GM19193 (cell line): ENCODE data around the gene PDLIM5.

Experiments
- POLR2A ChIP-seq: IDR thresholded peaks from 4 replicates; pipeline ENCODE4 v1.6.1; 2011; ENCODE audit not compliant: insufficient read depth, insufficient read length; ENCODE audit errors: extremely low read depth

PDLIM5 gene

DNA sequence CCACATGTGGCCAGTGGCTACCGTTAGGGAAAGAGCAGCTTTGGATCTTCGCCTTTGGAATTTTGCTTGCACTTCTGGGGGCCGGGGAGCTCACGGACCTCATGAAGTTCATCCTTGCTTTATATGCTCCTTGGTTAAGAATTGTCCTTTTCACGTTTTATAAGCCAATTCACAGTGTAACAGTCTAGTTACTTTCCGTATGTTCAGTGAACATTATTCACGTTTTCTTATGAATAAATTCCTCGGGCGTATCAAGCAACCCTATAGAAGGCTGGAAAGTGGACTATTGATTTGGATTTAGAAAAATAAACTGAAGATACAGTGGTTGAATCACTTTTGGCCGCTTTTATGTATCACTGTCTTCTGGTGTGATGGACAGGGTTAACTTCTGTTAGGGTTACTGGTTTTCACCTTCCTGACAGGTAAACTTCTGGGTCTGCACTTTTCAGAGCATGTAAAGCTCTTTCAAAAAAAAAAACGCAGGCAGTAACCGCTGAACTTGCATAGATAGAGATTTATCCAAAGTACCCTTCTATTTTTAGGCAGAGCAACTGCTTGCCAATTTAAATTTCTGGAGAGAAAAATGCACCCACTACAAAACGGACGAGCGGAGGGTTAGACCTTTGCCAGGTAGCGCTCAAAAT, 569 bp upstream of the PDLIM5 start:
- TF ChIP-seq POLR2A: no peak

DNA sequence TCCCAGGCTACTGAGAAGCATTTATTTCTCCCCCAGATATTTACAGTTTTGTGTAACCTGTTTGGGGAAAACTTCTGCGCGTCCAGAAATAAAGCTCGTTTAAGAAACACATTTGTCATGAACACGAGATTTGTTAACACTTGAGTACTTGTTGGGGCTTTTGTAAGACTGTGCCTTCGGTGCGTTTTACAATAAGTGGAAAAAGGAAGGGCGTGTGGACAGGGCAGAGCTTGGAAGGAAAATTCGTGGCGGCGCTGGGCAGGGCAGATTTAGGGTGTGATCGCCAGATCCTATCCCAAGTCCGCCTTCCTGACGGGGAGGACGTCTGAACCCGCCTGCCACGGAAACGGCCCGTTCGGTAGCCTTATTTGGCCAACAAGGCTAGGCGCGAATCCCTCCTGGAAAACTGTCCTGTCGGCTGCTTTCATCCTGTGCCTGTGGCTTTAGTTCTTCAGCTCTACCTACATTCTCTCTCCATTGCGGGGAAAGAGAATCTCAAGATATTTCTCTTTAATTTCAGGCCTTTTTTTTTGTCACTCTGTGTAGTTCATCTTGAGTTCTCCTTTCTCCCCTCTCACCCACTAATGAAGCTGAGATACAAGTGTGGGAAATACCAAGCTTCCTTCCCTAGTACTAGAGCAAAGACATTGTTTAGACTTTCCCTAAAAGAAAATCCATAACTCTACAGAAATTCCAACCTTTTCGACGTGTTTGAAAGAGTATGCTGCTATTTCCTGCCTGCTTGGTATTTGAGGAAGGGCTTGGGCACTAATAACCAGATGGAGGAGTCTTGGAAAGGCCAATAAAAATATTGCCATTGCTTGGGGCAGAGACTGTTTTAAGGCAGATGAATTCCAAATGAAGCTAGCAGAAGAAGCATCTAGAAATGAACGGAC, 982 bp downstream of the PDLIM5 start:
- no peak for TF ChIP-seq POLR2A

DNA sequence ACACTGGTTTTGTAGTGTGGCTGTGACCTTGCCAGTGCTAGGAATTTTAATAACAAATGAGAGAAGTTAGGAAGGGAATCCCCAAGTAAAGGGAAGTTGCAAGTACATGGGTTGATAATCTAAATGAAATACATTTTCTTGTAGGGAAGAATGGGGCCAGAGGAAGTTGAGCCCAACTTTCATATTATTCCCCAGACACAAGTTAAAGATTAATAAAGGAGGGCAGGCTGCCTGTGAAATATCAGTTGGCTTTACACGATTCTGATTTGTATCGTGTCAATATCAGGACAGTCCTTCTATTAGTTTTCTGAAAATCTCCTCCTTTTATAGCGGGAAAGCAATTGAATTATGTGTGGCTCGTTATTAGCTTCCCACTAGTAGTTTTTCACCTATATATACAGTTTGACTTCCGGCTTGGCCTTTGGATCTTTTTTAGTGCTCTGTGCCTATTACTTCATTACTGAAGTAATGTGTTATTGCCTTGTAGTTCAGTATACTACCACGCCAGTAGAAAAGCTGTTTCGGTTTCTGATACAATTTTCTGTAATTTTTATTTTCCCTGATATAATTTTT, 1.7 kb downstream of the PDLIM5 start:
- TF ChIP-seq POLR2A: no peak

DNA sequence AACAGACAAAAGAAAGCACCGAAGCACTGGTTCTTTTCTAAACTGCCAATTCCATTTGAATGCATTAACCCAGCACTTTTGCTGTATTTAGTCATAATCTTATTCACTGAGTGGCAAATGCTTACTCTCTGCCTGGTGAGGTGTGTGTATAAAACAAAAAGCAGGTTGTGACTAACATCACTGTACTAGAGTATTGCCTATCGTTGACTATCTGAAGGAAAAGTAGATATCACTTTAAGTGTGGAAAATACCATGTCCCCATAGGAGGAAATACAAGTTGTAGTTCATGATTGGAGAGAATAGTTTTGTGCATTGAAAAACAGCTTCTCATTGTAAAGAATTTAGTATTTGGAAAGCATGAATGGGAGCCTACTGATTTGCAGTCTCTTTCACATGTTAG, 2.7 kb downstream of the PDLIM5 start:
- no peak for TF ChIP-seq POLR2A

DNA sequence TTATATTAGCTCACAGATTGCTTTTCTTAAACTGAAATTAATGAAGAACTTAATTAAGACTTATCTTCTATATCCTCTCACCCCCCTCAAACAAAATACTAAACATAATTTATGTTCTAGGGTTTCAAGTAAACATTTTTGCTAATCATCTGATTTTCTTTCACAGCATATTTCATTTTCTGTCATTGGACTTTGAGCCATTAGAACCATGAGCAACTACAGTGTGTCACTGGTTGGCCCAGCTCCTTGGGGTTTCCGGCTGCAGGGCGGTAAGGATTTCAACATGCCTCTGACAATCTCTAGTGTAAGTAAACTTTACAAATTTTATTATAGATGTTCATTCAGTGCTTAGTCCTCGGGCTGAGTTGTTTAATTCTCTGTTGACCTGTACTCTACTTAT, 3.3 kb downstream of the PDLIM5 start:
- no peak for TF ChIP-seq POLR2A

DNA sequence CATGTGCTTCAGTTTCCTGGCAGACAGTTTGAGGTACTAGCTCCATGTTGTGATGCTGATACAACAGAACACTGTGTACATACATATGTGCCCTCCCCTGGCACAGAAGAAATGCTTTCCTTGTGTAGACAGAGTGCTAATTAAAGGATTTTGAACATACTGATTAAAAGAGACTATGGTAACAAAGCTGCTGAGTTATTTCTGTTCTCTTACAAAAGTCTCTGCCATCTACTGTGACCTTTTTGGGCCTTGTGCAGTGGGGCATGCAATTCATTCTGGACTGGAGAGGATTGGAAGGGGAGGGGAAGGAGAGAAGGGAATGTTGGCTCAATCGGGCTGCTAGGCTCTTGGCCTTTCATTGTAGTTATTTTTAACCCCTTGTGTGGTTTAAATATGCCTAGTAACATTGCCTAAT, 6.0 kb downstream of the PDLIM5 start:
- no peak for TF ChIP-seq POLR2A

DNA sequence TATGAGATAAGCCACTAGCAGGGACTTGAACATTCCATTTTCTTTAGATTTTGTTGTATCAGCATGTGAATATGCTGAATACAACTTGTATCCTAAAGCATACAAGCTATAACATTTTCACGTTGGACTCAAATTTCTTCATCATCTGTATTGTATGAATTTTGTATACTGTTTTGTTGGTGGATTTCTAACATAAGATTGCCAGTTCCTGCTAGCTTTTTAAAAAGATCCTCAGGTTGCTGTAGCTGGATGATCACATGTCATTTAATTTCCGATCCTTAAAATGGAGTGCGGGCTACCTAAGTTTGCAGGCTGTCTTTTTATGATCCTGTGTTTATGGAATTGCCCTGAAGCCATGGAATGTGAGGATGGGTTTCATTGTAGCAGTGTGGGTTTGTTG, 6.9 kb downstream of the PDLIM5 start:
- no peak for TF ChIP-seq POLR2A

DNA sequence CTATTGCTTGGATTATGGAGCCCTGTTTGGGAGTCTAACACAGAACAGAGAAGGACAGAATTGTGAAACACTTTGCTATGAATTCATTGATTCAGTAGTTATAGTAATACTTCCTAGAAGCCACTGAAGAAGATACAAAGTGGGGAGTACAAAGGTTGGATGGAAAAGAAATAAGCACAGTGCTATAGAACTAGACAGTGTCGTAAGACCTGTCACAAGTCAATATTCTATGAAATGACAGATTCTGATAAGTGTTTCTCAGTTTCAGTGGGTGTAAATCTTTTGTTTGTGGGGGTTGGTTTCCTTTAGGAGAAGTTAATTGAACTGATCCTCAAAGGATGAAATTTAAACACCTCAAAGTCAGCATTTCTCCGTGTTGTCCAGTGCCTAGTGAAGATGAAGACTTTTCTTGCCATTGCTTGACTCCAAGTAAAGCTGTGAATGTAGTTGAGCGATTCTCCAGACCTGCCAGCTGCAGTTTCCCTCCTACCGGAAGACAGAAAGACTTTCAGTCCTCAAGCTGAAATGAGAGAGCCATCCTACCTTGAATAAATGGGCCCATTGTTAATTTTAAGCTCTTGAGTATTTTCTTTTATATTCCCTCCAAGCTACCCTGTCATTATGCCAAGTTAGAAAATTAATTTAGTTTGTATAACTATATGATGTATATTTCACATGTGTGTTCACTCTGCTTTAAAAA, 7.9 kb downstream of the PDLIM5 start:
- TF ChIP-seq POLR2A: no peak

DNA sequence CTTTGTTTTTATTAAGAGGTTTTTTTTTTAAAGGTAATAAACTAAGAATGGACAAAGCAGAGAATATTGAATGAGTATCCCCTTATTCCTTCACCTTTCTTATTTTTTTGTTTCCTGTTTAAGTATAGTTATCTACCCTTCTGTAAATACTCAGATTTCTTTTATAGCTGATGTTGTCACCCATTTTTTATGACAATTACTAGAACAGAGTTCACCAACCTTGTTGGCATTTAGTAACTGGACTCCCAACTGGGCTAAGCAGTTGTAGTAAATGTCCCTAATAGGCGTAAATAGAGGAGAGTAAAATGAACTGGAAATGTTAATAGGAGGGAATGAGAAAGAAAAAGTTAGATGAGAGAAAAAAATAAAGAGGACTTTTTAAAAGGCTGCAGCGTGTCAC, 9.8 kb downstream of the PDLIM5 start:
- no peak for TF ChIP-seq POLR2A

DNA sequence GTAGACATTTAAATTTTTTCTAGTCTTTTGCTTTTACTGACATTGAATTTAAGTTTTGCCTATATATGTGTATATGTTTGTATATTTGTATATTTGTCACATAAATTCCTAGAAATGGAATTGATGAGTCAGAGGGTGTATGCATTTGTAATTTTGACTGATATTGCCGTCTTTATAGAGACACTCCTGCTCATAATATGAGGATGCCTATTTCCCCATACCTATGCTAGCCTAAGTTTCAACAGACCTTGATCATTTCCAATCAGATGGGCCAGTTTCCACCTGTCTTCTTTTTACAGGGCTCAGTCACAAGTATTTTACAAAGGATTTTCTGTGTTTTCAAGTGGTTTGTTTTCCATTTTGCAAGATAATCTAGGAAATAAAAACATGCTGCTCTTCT, 10.8 kb downstream of the PDLIM5 start:
- no peak for TF ChIP-seq POLR2A

DNA sequence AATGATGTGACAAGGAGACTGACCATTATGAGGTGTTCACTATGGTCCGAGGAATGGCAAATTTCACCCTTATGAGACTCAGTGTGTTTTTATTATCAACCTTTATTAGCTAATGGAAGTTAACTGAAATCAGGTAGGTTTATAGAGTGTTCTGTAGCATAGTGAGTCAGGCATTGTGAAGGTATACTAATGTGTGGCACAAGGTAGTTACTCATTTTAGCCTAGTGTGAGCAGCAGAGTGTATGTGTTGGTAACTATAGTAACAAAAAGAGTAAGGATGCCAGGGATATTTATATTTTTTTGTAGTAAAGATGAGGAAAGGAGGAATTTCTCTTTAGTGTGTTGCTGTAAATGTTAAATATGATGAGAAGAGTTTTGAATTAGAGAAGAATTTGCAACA, 12.0 kb downstream of the PDLIM5 start:
- no peak for TF ChIP-seq POLR2A

DNA sequence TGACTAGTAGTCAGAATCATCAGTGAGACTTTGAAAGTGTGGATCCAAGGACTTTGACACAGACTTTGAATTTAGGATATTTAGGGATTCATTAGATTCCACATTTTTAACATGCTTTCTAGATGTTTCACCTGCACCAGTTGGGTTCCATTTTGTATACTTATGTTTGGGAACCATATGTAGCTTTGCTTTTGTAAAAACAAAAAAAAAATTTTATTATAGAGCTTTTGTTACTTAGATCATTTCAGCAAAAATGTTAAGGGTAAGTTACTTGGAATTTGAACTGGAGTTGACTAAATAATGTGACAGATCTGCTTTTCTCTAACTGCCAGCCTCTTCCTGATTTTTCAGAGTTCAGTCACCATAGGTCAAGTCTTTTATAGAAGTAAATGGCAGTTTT, 14.6 kb downstream of the PDLIM5 start:
- TF ChIP-seq POLR2A: no peak

DNA sequence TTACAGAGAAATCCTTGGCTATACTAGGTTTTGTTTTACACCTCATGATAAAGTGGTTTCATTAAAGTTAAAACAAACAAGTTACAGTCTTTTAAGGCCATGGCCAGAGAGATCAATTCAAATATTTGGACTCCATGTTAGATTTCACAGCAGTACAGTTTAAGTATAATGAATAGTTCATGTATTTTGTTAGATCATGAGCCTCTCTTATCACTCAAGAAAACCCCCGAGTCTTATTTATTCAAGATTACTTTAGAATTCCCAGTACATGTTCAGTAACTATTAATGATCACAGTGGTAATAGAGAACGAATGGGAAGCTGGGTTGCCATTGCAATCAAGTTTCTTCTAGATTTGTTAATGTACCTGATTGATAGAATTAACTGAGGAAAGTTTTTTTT, 15.2 kb downstream of the PDLIM5 start:
- no peak for TF ChIP-seq POLR2A

DNA sequence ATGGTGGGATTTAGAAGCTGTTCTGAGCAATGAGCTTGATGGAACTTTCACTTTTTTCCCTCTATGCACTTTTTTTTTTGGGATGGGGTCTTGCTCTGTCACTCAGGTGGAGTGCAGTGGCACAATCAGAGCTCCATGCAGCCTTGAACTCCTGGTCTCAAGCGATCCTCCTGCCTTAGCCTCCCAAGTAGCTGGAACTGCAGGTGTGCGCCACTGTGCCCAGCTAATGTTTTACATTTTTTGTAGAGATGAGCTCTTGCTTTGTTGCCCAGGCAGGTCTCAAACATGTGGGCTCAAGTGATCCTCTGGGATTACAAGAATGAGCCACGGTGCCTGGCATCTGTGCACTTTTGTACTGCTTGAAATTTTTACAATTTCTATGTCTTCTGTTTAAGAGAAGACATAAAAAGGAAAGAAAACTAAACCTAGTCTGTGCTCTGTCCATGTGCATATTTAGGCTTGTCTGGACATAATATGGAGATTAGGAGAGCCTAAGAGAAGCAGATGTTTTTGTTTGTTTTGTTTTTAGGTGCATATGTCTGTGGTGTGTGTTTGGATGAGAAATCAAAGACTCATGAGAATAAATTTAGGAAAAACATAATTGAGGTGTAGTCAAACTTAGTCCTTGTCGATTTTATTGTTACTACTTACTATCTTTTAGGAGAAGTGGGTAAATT, 16.5 kb downstream of the PDLIM5 start:
- no peak for TF ChIP-seq POLR2A
